ENCODE results near the gene BIN1.

The BIN1 gene

DNA sequence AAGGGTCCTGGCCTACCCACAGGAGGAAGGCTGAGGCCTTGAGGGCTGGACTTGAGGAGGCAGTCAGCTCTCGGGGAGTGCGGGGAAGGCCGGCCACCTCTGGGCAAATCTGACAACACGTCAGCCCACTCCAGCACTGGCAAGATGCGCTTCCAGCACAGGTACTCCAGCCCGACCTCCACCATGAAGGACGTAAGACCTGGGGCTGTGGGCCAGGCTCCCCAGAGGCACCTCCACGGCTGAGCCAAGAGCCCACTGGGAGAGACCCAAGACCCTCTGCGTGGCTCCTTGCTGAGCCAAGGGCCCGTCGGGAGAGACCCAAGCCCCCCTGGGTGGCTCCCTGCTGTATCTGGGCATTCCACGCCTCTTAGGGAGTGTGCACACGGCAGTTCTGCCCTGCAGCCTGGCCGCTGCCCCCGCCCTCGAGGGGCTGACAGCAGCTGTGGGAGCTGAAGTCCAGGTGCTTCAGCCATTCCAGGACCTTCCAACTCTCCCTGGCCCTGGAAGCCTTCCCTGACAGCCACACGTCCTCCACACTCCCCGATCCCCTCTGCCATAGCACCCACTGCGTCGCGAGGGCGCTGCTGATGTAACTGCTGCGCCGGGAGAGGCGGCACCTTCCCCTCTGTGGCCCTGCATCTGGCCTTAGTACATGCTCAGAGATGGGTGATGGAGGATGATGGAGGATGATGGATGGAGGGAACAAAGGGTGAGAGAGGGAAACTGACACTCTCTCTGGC, 50.2 kb downstream of the BIN1 start:
- ChIA-PET POLR2A (no interaction called here), CTCF (no interaction called here)
- no peak for DNase-seq (ENCODE audit: extremely low spot score)
- TF ChIP-seq, protein P1, sequence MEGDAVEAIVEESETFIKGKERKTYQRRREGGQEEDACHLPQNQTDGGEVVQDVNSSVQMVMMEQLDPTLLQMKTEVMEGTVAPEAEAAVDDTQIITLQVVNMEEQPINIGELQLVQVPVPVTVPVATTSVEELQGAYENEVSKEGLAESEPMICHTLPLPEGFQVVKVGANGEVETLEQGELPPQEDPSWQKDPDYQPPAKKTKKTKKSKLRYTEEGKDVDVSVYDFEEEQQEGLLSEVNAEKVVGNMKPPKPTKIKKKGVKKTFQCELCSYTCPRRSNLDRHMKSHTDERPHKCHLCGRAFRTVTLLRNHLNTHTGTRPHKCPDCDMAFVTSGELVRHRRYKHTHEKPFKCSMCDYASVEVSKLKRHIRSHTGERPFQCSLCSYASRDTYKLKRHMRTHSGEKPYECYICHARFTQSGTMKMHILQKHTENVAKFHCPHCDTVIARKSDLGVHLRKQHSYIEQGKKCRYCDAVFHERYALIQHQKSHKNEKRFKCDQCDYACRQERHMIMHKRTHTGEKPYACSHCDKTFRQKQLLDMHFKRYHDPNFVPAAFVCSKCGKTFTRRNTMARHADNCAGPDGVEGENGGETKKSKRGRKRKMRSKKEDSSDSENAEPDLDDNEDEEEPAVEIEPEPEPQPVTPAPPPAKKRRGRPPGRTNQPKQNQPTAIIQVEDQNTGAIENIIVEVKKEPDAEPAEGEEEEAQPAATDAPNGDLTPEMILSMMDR (IDR thresholded peaks at IDR 0.05; ENCODE audit: control extremely low read depth, extremely low read depth, low read depth, missing control alignments) = no peak

DNA sequence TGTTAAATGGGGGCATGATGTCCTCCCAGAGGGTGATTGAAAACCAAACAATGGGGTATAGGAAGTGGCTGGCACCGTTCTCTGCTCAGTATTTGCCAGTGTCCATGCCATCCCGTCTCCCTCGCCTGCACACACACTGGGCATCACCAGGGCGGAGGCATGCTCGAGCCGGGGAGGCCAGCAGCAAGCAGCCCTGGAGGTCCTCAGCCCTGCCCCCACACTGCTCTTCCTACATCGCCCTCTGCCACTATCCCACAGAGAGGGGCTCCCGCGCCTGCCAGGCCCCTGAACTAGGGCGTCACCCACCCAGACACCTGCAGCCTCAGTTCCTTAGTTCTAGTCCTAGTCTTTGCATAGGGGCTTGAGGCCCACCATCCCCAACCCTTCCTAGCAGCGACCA, 50.9 kb downstream of the BIN1 start:
- TF ChIP-seq, protein P1 (IDR thresholded peaks at IDR 0.05; ENCODE audit: control extremely low read depth, extremely low read depth, low read depth, missing control alignments) = no peak
- POLR2A ChIA-PET = no interaction called here
- no peak for DNase-seq (ENCODE audit: extremely low spot score)
- CTCF ChIA-PET = no interaction called here

DNA sequence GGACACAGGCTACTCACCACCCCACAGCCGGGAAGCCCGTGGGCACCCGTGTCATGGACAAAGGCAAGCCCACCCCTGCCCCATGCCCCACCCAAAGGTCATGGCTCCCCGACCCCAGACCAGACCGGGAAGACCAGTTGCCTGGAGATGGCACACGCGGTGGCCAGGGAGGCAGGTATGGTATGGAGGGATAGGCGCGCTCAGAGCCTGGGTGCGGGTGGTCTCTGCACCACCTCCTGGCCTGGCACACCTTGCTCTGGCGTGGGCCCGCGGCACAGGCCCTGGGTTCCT, 51.2 kb downstream of the BIN1 start:
- ChIA-PET CTCF (no interaction called here), POLR2A (no interaction called here)
- no peak for DNase-seq (ENCODE audit: extremely low spot score)
- TF ChIP-seq, protein P1 (IDR thresholded peaks at IDR 0.05; ENCODE audit: control extremely low read depth, extremely low read depth, low read depth, missing control alignments) = no peak

DNA sequence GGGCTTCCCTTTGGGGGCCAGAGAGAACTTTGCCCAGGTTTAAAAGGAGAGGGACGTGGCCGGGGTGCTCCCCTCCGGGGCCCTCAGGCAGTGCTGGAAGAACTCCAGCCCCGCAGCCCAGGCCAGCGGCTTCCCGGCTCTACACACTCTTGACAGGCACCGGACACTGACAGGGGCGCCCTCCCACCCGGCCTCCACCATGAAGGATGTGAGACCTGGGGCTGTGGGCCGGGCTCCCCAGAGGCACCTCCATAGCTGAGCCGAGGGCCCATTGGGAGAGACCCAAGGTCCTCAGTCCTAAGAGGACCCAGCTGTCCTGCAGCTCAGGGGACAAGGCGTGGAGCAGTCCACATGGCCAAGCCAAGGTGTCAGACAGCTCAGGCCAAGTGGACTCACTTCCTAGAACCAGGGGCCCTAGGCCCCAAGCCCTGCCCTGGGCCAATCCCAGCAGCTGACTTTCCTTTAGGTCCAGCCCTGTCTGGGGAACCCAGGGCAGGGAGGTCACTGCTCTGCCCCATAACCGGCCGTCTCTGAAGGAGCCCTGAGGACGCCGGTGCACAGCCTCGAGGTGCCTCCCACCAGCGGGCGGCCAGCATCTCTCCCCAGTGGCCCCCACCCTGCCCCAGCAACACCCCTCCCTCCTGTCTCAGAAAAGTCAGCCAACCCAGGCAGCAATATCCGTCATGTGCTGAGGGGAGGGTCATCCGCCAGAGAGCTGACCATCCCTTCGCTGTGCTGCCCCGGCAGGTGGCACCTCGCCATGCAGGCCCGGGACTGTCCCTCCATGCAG, 51.8 kb downstream of the BIN1 start:
- ChIA-PET POLR2A (no interaction called here), CTCF (interaction anchor here (2.0 kb wide), 1 partner anchor 13 kb away, joined by 8 read pairs; no protein-coding TSS in a partner anchor)
- DNase-seq (ENCODE audit: extremely low spot score) = no peak
- TF ChIP-seq, protein P1 (IDR thresholded peaks at IDR 0.05; ENCODE audit: control extremely low read depth, extremely low read depth, low read depth, missing control alignments) = no peak

DNA sequence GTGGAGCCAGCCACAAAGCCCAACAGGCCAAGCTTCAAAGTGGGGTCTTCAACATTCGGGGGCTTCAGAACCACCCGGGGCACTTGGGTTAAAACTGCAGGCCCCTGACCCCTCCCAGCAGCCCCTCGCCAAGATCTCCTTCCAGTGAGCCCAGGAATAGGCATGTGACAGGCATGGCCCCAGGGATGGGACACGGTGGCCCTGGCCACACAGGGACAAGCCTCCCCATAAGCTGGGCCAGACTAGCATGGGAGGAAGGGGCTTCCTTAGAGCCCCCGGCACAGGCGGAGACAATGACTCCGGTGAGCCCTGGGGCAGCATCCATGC, 52.4 kb downstream of the BIN1 start:
- DNase-seq (ENCODE audit: extremely low spot score) = no peak
- ChIA-PET CTCF (interaction anchor here (1.1 to 2.0 kb wide), 2 partner anchors 12 to 698 kb away, joined by 3 to 8 read pairs; no protein-coding TSS in a partner anchor), POLR2A (no interaction called here)
- TF ChIP-seq, protein P1 (IDR thresholded peaks at IDR 0.05; ENCODE audit: control extremely low read depth, extremely low read depth, low read depth, missing control alignments) = no peak

DNA sequence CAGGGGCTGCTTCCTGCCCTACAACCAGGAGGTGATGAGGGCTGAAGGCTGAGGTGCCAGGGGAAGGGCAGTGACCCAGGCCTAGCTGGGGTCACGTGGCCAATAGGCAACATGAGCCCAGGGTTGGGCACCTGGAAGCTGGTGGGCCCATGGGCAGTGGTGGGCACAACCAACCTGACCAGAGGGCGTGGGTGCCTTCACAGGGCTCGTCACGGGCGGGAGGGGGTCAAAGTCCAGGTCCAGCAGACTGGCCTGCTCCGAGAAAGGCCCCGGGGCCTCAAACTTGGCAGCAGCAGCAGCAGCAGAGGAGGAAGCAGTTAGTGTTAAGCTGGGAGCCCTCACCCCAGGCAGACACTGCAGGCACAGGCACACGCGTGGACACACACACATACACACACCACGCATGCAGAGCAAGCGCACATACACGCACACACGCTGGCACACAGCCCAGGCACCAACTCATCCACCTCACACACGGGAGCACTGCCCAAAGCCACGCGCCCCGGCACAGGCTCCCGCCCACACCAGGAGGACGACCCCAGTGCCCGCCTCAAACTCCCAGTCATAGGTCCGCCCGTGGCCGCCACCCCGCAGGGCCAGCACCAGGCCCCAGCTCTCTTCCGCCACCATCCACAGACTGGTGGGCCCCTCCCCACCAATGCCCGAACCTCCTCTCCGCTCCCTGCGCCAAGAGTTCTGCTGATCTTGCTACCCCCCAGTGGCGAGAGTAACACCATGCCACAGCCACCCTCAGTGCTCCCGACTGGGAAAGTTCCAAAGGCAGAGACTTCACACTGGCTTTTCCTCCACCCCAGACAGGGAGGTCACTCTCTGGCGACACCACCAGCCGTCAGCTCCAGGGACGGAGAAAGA, 53.0 kb downstream of the BIN1 start:
- TF ChIP-seq, protein P1 (IDR thresholded peaks at IDR 0.05; ENCODE audit: control extremely low read depth, extremely low read depth, low read depth, missing control alignments) = no peak
- CTCF ChIA-PET = interaction anchor here (1.1 to 2.0 kb wide), 4 partner anchors 12 to 698 kb away, joined by 3 to 8 read pairs (median 4); no protein-coding TSS in a partner anchor
- POLR2A ChIA-PET = no interaction called here
- DNase-seq (ENCODE audit: extremely low spot score) = no peak
